ENCODE results near the gene PARS2. TPM values are rescaled to one million over a fixed set of nuclear protein-coding genes. Genes with fewer than 3 reads are reported as not detected.

The PARS2 gene
- total and polyA plus RNA-seq, 2 of the 4 experiments (the other 2 are of a cell fraction): 3.4 to 6.3 TPM

DNA sequence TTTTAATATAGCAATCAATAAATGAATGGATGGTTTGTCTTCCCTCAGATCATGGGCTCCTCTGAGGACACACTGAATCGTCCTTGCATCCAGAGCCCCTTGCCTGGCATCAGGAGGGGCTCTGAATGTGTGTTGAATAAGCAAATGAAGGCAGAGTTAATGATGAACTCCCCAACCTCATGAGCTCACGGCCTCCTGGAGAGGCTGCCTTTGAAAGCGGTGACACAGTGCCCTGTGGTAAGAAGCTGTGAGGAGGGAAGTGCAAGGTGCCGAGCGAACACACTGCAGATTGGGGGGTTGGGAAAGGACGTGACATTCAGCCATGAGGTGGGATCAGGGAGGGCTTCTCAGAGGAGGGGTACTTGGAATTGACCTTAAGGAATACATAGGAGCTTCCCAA is 3.2 kb upstream of the PARS2 start:
- H3K4me1 ChIP-seq (ENCODE audit: control insufficient read depth, insufficient read depth, low read length): no peaks in the 10 kb centered on the region

More for the DNA sequence above, 3.2 kb upstream of the PARS2 start:
- dilution Hi-C loops (cut with HindIII; ENCODE audit: low sequenced_read_pairs, unreplicated experiment): no loop called here
- no peak for DNase-seq
- H2AK5ac ChIP-seq (ENCODE audit: low read depth, low read length): no peak overlapping the region
- no peak for ATAC-seq (ENCODE audit: low read depth)
- H3K23ac ChIP-seq (ENCODE audit: low read depth, low read length): no peak overlapping the region
- H4K20me1 ChIP-seq (ENCODE audit: insufficient read depth, low read length): no peaks in the 10 kb centered on the region
- WGBS, 2 experiments (ENCODE audit: extremely low coverage in 2 of 2, insufficient read length in 1 of 2): 49% methylated on average over 5 of the region's 6 CpGs; no CpG with 5 or more reads in 1 of the 2 experiments
- no peak overlapping the region for H2BK120ac ChIP-seq (ENCODE audit: low read depth, low read length)
- H4K91ac ChIP-seq (ENCODE audit: insufficient read depth, low read depth, low read length): no peak overlapping the region
- intact Hi-C loops (cut with micrococcal nuclease): no loop called here
- no peak overlapping the region for H2BK15ac ChIP-seq (ENCODE audit: low read depth, low read length)
- H3K14ac ChIP-seq (replicated peaks; ENCODE audit: low read depth, low read length): no peak overlapping the region
- ChIA-PET POLR2A (ENCODE audit: unreplicated experiment) (no interaction called here), CTCF (no interaction called here)
- TF ChIP-seq POLR2A (IDR thresholded peaks at IDR 0.05; ENCODE audit: low read depth, low read length) (no peak), CHD1 (IDR thresholded peaks at IDR 0.05; ENCODE audit: low read depth, low read length) (no peak), NFE2L2 (IDR thresholded peaks at IDR 0.05; ENCODE audit: low read depth, low read length) (no peak), CEBPB (IDR thresholded peaks at IDR 0.05; ENCODE audit: low read depth, low read length) (no peak), MAZ (IDR thresholded peaks at IDR 0.05; ENCODE audit: borderline replicate concordance, low read depth, low read length) (no peak), RCOR1 (IDR thresholded peaks at IDR 0.05; ENCODE audit: insufficient replicate concordance, low read length) (no peak), FOS (IDR thresholded peaks at IDR 0.05; ENCODE audit: low read depth, low read length) (no peak), RFX5 (IDR thresholded peaks at IDR 0.05; ENCODE audit: low read depth, low read length) (no peak), SMC3 (IDR thresholded peaks at IDR 0.05; ENCODE audit: low read depth, low read length) (no peak), MXI1 (IDR thresholded peaks at IDR 0.05; ENCODE audit: borderline replicate concordance, low read depth, low read length) (no peak), BHLHE40 (IDR thresholded peaks at IDR 0.05; ENCODE audit: low read depth, low read length) (no peak)
- TF ChIP-seq, protein P1, sequence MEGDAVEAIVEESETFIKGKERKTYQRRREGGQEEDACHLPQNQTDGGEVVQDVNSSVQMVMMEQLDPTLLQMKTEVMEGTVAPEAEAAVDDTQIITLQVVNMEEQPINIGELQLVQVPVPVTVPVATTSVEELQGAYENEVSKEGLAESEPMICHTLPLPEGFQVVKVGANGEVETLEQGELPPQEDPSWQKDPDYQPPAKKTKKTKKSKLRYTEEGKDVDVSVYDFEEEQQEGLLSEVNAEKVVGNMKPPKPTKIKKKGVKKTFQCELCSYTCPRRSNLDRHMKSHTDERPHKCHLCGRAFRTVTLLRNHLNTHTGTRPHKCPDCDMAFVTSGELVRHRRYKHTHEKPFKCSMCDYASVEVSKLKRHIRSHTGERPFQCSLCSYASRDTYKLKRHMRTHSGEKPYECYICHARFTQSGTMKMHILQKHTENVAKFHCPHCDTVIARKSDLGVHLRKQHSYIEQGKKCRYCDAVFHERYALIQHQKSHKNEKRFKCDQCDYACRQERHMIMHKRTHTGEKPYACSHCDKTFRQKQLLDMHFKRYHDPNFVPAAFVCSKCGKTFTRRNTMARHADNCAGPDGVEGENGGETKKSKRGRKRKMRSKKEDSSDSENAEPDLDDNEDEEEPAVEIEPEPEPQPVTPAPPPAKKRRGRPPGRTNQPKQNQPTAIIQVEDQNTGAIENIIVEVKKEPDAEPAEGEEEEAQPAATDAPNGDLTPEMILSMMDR (conservative IDR thresholded peaks at IDR 0.05; ENCODE audit: low read depth, low read length): no peak
- TF ChIP-seq, protein P2, sequence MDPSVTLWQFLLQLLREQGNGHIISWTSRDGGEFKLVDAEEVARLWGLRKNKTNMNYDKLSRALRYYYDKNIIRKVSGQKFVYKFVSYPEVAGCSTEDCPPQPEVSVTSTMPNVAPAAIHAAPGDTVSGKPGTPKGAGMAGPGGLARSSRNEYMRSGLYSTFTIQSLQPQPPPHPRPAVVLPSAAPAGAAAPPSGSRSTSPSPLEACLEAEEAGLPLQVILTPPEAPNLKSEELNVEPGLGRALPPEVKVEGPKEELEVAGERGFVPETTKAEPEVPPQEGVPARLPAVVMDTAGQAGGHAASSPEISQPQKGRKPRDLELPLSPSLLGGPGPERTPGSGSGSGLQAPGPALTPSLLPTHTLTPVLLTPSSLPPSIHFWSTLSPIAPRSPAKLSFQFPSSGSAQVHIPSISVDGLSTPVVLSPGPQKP (IDR thresholded peaks at IDR 0.05; ENCODE audit: borderline replicate concordance, low read depth, low read length): no peak
- TF ChIP-seq, protein P3, sequence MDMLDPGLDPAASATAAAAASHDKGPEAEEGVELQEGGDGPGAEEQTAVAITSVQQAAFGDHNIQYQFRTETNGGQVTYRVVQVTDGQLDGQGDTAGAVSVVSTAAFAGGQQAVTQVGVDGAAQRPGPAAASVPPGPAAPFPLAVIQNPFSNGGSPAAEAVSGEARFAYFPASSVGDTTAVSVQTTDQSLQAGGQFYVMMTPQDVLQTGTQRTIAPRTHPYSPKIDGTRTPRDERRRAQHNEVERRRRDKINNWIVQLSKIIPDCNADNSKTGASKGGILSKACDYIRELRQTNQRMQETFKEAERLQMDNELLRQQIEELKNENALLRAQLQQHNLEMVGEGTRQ (IDR thresholded peaks at IDR 0.05; ENCODE audit: low read depth, low read length): no peak
- no peak overlapping the region for H3K4me2 ChIP-seq (ENCODE audit: low read depth, low read length)
- in situ Hi-C loops (cut with MboI; ENCODE audit: low sequenced_read_pairs): no loop called here
- H4K5ac ChIP-seq (ENCODE audit: low read depth, low read length): no peak overlapping the region
- H4K8ac ChIP-seq (ENCODE audit: low read depth in 2 of 2, low read length in 2 of 2): no peak overlapping the region
- H3K79me1 ChIP-seq (ENCODE audit: low read depth in 1 of 2, low read length in 2 of 2): peaks cover 15 to 18% of the 10 kb centered on the region in 2 experiments
- no peak overlapping the region for H2AK9ac ChIP-seq (replicated peaks; ENCODE audit: low read depth, low read length, poor library complexity)
- no peak overlapping the region for H2BK20ac ChIP-seq (ENCODE audit: low read depth, low read length)
- no TSS peak for BruUV-seq (replicated peaks)
- no peak overlapping the region for H3K4ac ChIP-seq (ENCODE audit: low read depth, low read length)
- no peak overlapping the region for H2AFZ ChIP-seq (replicated peaks; ENCODE audit: low read length, poor library complexity)
- H3K9ac ChIP-seq (ENCODE audit: low read depth, low read length): no peak overlapping the region
- H3K9me1 ChIP-seq (ENCODE audit: insufficient read depth, low read length): no peaks in the 10 kb centered on the region
- no peaks in the 10 kb centered on the region for H3K9me3 ChIP-seq (ENCODE audit: control insufficient read depth, insufficient read depth, low read length)
- H3K4me3 ChIP-seq (ENCODE audit: insufficient read depth, low read depth, low read length): no peak overlapping the region
- no peaks in the 10 kb centered on the region for H3K36me3 ChIP-seq (ENCODE audit: control insufficient read depth, insufficient read depth, low read length)
- H3K18ac ChIP-seq (ENCODE audit: low read depth, low read length): no peak overlapping the region
- no peak overlapping the region for H2BK5ac ChIP-seq (ENCODE audit: low read depth, low read length, poor library complexity, severe bottlenecking)
- H3K27ac ChIP-seq (ENCODE audit: insufficient read depth, low read length): no peak overlapping the region
- H3K56ac ChIP-seq (ENCODE audit: extremely low read depth, insufficient read depth, low read length): no peak overlapping the region
- H3K27me3 ChIP-seq (ENCODE audit: control insufficient read depth, insufficient read depth, low read length): peaks cover 4% of the 10 kb centered on the region; the same call in 1 of the 2 replicates
